SK-N-SH treated with all-trans-retinoic acid at 6 μM for 48 hours (cell line): ENCODE data around the gene OTX1.

Source experiments
- ATAC-seq: fragments of 200-7000 bp; cut with Tn5 transposase; 3 replicates; pipeline ENCODE4 v1.9.1; 2020; ENCODE audit warnings: mild to moderate bottlenecking, moderate library complexity
- ARNTL ChIP-seq: fragments of 450-650 bp; formaldehyde crosslinking; IDR thresholded peaks from 2 replicates; pipeline ENCODE4 v1.5.0; 2020; ENCODE audit warnings: low read depth, mild to moderate bottlenecking, moderate library complexity, borderline replicate concordance
- BACH2 ChIP-seq: fragments of 250-450 bp; sonication (Bioruptor Pico); IDR thresholded peaks from 2 replicates; pipeline ENCODE4 v1.9.0; 2021; ENCODE audit warnings: mild to moderate bottlenecking, borderline replicate concordance
- CSDC2 ChIP-seq: fragments of 250-450 bp; sonication (Bioruptor Pico); IDR thresholded peaks from 2 replicates; pipeline ENCODE4 v1.5.0; 2020; ENCODE audit warnings: mild to moderate bottlenecking, moderate library complexity
- ESRRG ChIP-seq: fragments of 250-450 bp; sonication (Bioruptor Pico); IDR thresholded peaks from 2 replicates; pipeline ENCODE4 v1.6.1; 2021; ENCODE audit warnings: mild to moderate bottlenecking
- OSR1 ChIP-seq: fragments of 250-450 bp; sonication (Bioruptor Pico); IDR thresholded peaks from 2 replicates; pipeline ENCODE4 v1.8.0; 2022; ENCODE audit warnings: moderate library complexity, mild to moderate bottlenecking, inconsistent platforms
- PPARA ChIP-seq: fragments of 250-450 bp; sonication (Bioruptor Pico); IDR thresholded peaks from 2 replicates; pipeline ENCODE4 v1.5.0; 2020; ENCODE audit warnings: mild to moderate bottlenecking, borderline replicate concordance
- SNAI2 ChIP-seq: fragments of 250-450 bp; sonication (Bioruptor Pico); IDR thresholded peaks from 2 replicates; pipeline ENCODE4 v1.5.0; 2020; ENCODE audit warnings: mild to moderate bottlenecking, moderate library complexity
- TOX ChIP-seq: fragments of 250-450 bp; sonication (Bioruptor Pico); IDR thresholded peaks from 2 replicates; pipeline ENCODE4 v1.8.0; 2021; ENCODE audit warnings: mild to moderate bottlenecking, moderate library complexity, borderline replicate concordance
- ZC3H10 ChIP-seq: fragments of 250-450 bp; sonication (Bioruptor Pico); IDR thresholded peaks from 2 replicates; pipeline ENCODE4 v1.5.1; 2021; ENCODE audit warnings: mild to moderate bottlenecking, moderate library complexity
- ZFP3 ChIP-seq: fragments of 250-450 bp; sonication (Bioruptor Pico); IDR thresholded peaks from 2 replicates; pipeline ENCODE4 v1.5.0; 2020; ENCODE audit warnings: mild to moderate bottlenecking, moderate library complexity
- ZFP30 ChIP-seq: fragments of 450-650 bp; formaldehyde crosslinking; IDR thresholded peaks from 2 replicates; pipeline ENCODE4 v1.5.0; 2022; ENCODE audit warnings: mild to moderate bottlenecking, moderate library complexity
- ZNF70 ChIP-seq: fragments of 450-650 bp; formaldehyde crosslinking; IDR thresholded peaks from 2 replicates; pipeline ENCODE4 v1.5.0; 2020; ENCODE audit warnings: mild to moderate bottlenecking, moderate library complexity
- ZNF8 ChIP-seq: fragments of 450-650 bp; formaldehyde crosslinking; IDR thresholded peaks from 2 replicates; pipeline ENCODE4 v1.5.0; 2020; ENCODE audit warnings: mild to moderate bottlenecking, moderate library complexity
- TF ChIP-seq, protein P1 (sequence below): fragments of 250-450 bp; sonication (Bioruptor Pico); IDR thresholded peaks from 2 replicates; pipeline ENCODE4 v1.8.0; 2020; ENCODE audit warnings: mild to moderate bottlenecking, moderate library complexity, borderline replicate concordance

The OTX1 gene

DNA sequence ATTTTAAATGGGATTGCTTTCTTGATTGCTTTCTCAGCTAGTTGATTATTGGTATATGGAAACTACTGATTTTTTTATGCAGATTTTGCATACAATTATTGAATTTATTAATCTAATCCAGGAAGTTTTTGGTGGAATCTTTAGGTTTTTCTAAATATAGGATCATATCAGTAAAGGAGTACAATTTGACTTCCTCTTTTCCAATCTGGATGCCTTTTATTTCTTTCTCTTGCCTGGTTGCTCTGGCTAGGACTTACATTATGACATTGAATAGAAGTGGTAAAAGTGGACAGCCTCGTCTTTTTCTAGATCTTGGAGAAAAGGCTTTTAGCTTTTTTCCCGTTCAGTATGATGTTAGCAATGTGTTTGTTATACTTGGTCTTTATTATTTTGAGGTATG is 51.3 kb downstream of the OTX1 start (continued):
- TF ChIP-seq, protein P1, sequence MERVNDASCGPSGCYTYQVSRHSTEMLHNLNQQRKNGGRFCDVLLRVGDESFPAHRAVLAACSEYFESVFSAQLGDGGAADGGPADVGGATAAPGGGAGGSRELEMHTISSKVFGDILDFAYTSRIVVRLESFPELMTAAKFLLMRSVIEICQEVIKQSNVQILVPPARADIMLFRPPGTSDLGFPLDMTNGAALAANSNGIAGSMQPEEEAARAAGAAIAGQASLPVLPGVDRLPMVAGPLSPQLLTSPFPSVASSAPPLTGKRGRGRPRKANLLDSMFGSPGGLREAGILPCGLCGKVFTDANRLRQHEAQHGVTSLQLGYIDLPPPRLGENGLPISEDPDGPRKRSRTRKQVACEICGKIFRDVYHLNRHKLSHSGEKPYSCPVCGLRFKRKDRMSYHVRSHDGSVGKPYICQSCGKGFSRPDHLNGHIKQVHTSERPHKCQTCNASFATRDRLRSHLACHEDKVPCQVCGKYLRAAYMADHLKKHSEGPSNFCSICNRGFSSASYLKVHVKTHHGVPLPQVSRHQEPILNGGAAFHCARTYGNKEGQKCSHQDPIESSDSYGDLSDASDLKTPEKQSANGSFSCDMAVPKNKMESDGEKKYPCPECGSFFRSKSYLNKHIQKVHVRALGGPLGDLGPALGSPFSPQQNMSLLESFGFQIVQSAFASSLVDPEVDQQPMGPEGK = no peak
- TF ChIP-seq ZC3H10 (CRISPR knock-in tag) (no peak), SNAI2 (CRISPR knock-in tag) (no peak)

DNA sequence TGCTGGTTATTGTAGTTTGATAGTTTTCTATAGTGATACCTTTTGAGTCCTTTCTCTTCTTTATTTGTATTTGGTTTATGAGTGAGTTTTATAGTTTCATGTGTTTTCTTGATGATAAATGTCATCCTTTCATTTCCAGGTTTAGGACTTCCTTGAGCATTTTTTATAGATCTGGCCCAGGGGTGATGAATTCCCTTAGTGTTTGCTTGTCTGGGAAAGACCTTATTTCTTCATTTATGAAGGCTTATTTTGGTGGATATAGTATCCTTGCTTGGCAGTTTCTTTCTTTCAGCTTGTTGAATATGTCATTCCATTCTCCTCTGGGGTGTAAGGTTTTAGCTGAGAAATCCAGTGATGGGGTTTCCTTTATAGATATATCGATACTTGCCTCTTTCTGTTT is 53.9 kb downstream of the OTX1 start:
- ATAC-seq = no peak
- no peak for TF ChIP-seq ZFP3 (CRISPR knock-in tag)
- TF ChIP-seq CSDC2 (CRISPR knock-in tag) = no peak
- TF ChIP-seq ARNTL (CRISPR knock-in tag) = no peak
- no peak for TF ChIP-seq ZFP30 (CRISPR knock-in tag)
- no peak for TF ChIP-seq BACH2 (CRISPR knock-in tag)
- no peak for TF ChIP-seq OSR1
- TF ChIP-seq PPARA (CRISPR knock-in tag) = no peak
- no peak for TF ChIP-seq TOX (CRISPR knock-in tag)
- TF ChIP-seq ZNF8 = no peak
- TF ChIP-seq ZNF70 (CRISPR knock-in tag) = no peak
- TF ChIP-seq, protein P1 = no peak
- no peak for TF ChIP-seq ESRRG (CRISPR knock-in tag)
